Measurements from ENCODE around the gene RNH1.

GRCh38 chr11:521177-521688 lies 14.2 kb upstream of the RNH1 start:
- no peak for TF ChIP-seq CTCF (IDR thresholded peaks at IDR 0.05)
- TF ChIP-seq ZNF121 (CRISPR knock-in tag; IDR thresholded peaks at IDR 0.05): no peak
- TF ChIP-seq USF2 (CRISPR knock-in tag; IDR thresholded peaks at IDR 0.05): no peak
- TF ChIP-seq CREB1 (CRISPR knock-in tag; IDR thresholded peaks at IDR 0.05): no peak
- TF ChIP-seq SP1 (CRISPR knock-in tag; conservative IDR thresholded peaks at IDR 0.05): no peak
- TF ChIP-seq IRF1 (CRISPR knock-in tag; IDR thresholded peaks at IDR 0.05): no peak
- no peak for TF ChIP-seq ZNF138 (CRISPR knock-in tag; conservative IDR thresholded peaks at IDR 0.05)
- TF ChIP-seq TEAD4 (CRISPR knock-in tag; IDR thresholded peaks at IDR 0.05): no peak
- TF ChIP-seq ATF2 (CRISPR knock-in tag; IDR thresholded peaks at IDR 0.05; ENCODE audit: borderline replicate concordance, low read depth): no peak
- TF ChIP-seq JUN (CRISPR knock-in tag; IDR thresholded peaks at IDR 0.05): no peak
- TF ChIP-seq ELF4 (CRISPR knock-in tag; IDR thresholded peaks at IDR 0.05; ENCODE audit: low read depth): no peak
- no peak for TF ChIP-seq NR2C2 (CRISPR knock-in tag; IDR thresholded peaks at IDR 0.05)
